BE2C (cell line): Measurements from ENCODE around the gene OR2Z1.
"Not testable (repeated sequence)": the region's sequence is repeated elsewhere in the genome, so short reads cannot be mapped to it uniquely, and the experiment has no call there.

ENCODE experiments used
- DNase-seq: peaks from one replicate; pipeline ENCODE4 v3.0.0-alpha.2; 2020
- H3K27me3 ChIP-seq: fragments of 250-450 bp; sonication (Bioruptor Pico); 2 replicates; pipeline ENCODE4 v1.5.1; 2020; ENCODE audit warnings: mild to moderate bottlenecking
- H3K36me3 ChIP-seq: fragments of 250-450 bp; sonication (Bioruptor Pico); 2 replicates; pipeline ENCODE4 v1.5.1; 2020; ENCODE audit warnings: mild to moderate bottlenecking
- H3K4me1 ChIP-seq: fragments of 250-450 bp; sonication (Bioruptor Pico); 2 replicates; pipeline ENCODE4 v1.5.1; 2020
- H3K4me3 ChIP-seq: 2 replicates; pipeline ENCODE4 v1.5.1; 2011; ENCODE audit warnings: low read depth, low read length
- H3K9me3 ChIP-seq: fragments of 250-450 bp; sonication (Bioruptor Pico); 2 replicates; pipeline ENCODE4 v1.5.1; 2020
- CTCF ChIP-seq: IDR thresholded peaks from 2 replicates; pipeline ENCODE4 v1.5.1; 2012; ENCODE audit warnings: mild to moderate bottlenecking, low read depth, low read length

Gene OR2Z1

GRCh38 chr19:8705742-8706141 lies 15.7 kb upstream of the OR2Z1 start:
- no peaks in the 10 kb centered on the region for H3K9me3 ChIP-seq
- no peaks in the 10 kb centered on the region for H3K4me1 ChIP-seq
- TF ChIP-seq CTCF, result no peak
- no peaks in the 10 kb centered on the region for H3K27me3 ChIP-seq
- H3K4me3 ChIP-seq, result no peak overlapping the region
- no peaks in the 10 kb centered on the region for H3K36me3 ChIP-seq
- no peak for DNase-seq

GRCh38 chr19:8710337-8710736 lies 11.1 kb upstream of the OR2Z1 start:
- H3K9me3 ChIP-seq, DNase-seq, H3K27me3 ChIP-seq, H3K4me3 ChIP-seq, H3K4me1 ChIP-seq, H3K36me3 ChIP-seq: not testable (repeated sequence)

GRCh38 chr19:8722032-8722431 lies 598 bp downstream of the OR2Z1 start:
- no peak for DNase-seq
- TF ChIP-seq CTCF, result no peak
- H3K27me3 ChIP-seq, result no peaks in the 10 kb centered on the region
- H3K4me3 ChIP-seq, result no peak overlapping the region
- H3K4me1 ChIP-seq, result no peaks in the 10 kb centered on the region
- no peaks in the 10 kb centered on the region for H3K36me3 ChIP-seq
- H3K9me3 ChIP-seq, result no peaks in the 10 kb centered on the region

GRCh38 chr19:8724276-8724675 lies 2.8 kb downstream of the OR2Z1 start:
- Histone ChIP-seq H3K4me3 (no peak overlapping the region), H3K9me3 (no peaks in the 10 kb centered on the region), H3K27me3 (no peaks in the 10 kb centered on the region), H3K36me3 (no peaks in the 10 kb centered on the region), H3K4me1 (no peaks in the 10 kb centered on the region)
- no peak for DNase-seq
- TF ChIP-seq CTCF, result no peak

GRCh38 chr19:8731428-8732169 lies 10.2 kb downstream of the OR2Z1 start:
- no peak for DNase-seq
- no peaks in the 10 kb centered on the region; the same call in 1 of the 2 replicates for H3K9me3 ChIP-seq
- TF ChIP-seq CTCF, result no peak
- no peak overlapping the region for H3K4me3 ChIP-seq
- no peaks in the 10 kb centered on the region for H3K36me3 ChIP-seq
- H3K27me3 ChIP-seq, result no peaks in the 10 kb centered on the region
- H3K4me1 ChIP-seq, result no peaks in the 10 kb centered on the region

GRCh38 chr19:8738377-8738776 lies 16.9 kb downstream of the OR2Z1 start:
- no peaks in the 10 kb centered on the region for H3K4me1 ChIP-seq
- no peak for TF ChIP-seq CTCF
- no peaks in the 10 kb centered on the region for H3K36me3 ChIP-seq
- no peak for DNase-seq
- no peaks in the 10 kb centered on the region for H3K27me3 ChIP-seq
- H3K4me3 ChIP-seq, result no peak overlapping the region
- no peaks in the 10 kb centered on the region for H3K9me3 ChIP-seq

- not testable (repeated sequence) for H3K9me3 ChIP-seq, H3K4me3 ChIP-seq, DNase-seq, H3K36me3 ChIP-seq, H3K4me1 ChIP-seq, H3K27me3 ChIP-seq
These were observed 18.0 kb downstream of the OR2Z1 start for GRCh38 chr19:8739291-8740065.

- H3K36me3 ChIP-seq, H3K27me3 ChIP-seq, H3K9me3 ChIP-seq, H3K4me1 ChIP-seq, DNase-seq, H3K4me3 ChIP-seq: not testable (repeated sequence)
These were observed 45.8 kb downstream of the OR2Z1 start for GRCh38 chr19:8767257-8767656.

- DNase-seq, H3K4me3 ChIP-seq, H3K4me1 ChIP-seq, H3K27me3 ChIP-seq, H3K36me3 ChIP-seq, H3K9me3 ChIP-seq: not testable (repeated sequence)
These were observed 47.8 kb downstream of the OR2Z1 start for GRCh38 chr19:8769265-8769664.

GRCh38 chr19:8773587-8773986 lies 52.2 kb downstream of the OR2Z1 start:
- H3K4me1 ChIP-seq, H3K27me3 ChIP-seq, H3K4me3 ChIP-seq, DNase-seq, H3K9me3 ChIP-seq, H3K36me3 ChIP-seq: not testable (repeated sequence)
